DMS 273 treated with DMSO at 0.1 percent for 48 hours (cell line): Measurements from ENCODE around the gene TRMT44.
"Not testable (repeated sequence)": the region's sequence is repeated elsewhere in the genome, so short reads cannot be mapped to it uniquely, and the experiment has no call there.

Source experiments
- DNase-seq: peaks from one replicate; lab custom pipeline; 2025; lab: John Stamatoyannopoulos, UW

The TRMT44 gene

GRCh38 chr4:8406887-8407286, 33.7 kb upstream of the TRMT44 start:
- DNase-seq = not testable (repeated sequence)

- DNase-seq = no peak
Measured at GRCh38 chr4:8407316-8407715, 33.3 kb upstream of the TRMT44 start.

GRCh38 chr4:8407756-8408155, 32.8 kb upstream of the TRMT44 start:
- no peak for DNase-seq

- no peak for DNase-seq
Measured at GRCh38 chr4:8409264-8410065, 31.1 kb upstream of the TRMT44 start.

- no peak for DNase-seq
Measured at GRCh38 chr4:8410066-8410625, 30.4 kb upstream of the TRMT44 start.

GRCh38 chr4:8410641-8411271, 29.8 kb upstream of the TRMT44 start:
- peak; percentile 14 for DNase-seq

GRCh38 chr4:8411351-8412180, 29.0 kb upstream of the TRMT44 start:
- no peak for DNase-seq

GRCh38 chr4:8412288-8412687, 28.3 kb upstream of the TRMT44 start:
- no peak for DNase-seq

GRCh38 chr4:8414377-8414776, 26.2 kb upstream of the TRMT44 start:
- DNase-seq = no peak

GRCh38 chr4:8417071-8417614, 23.4 kb upstream of the TRMT44 start:
- no peak for DNase-seq

GRCh38 chr4:8419222-8420041, 21.1 kb upstream of the TRMT44 start:
- DNase-seq = no peak

GRCh38 chr4:8420151-8420550, 20.4 kb upstream of the TRMT44 start:
- DNase-seq = not testable (repeated sequence)

- DNase-seq = no peak
Measured at GRCh38 chr4:8422327-8422726, 18.2 kb upstream of the TRMT44 start.

GRCh38 chr4:8422786-8423185, 17.8 kb upstream of the TRMT44 start:
- DNase-seq = no peak

- no peak for DNase-seq
Measured at GRCh38 chr4:8427262-8427661, 13.3 kb upstream of the TRMT44 start.

- no peak for DNase-seq
Measured at GRCh38 chr4:8427761-8428287, 12.8 kb upstream of the TRMT44 start.

- DNase-seq = peak; percentile 31
Measured at GRCh38 chr4:8428288-8429097, 12.1 kb upstream of the TRMT44 start.

GRCh38 chr4:8431553-8431952, 9.0 kb upstream of the TRMT44 start:
- DNase-seq = no peak

GRCh38 chr4:8433136-8433535, 7.4 kb upstream of the TRMT44 start:
- DNase-seq = no peak
